Measurements from ENCODE around the gene DMTF1. TPM values are rescaled to one million over a fixed set of nuclear protein-coding genes. Genes with fewer than 3 reads are reported as not detected.
A peak's percentile ranks its signal among the peaks of the same experiment; 100 is the strongest.
"Not testable (repeated sequence)": the region's sequence is repeated elsewhere in the genome, so short reads cannot be mapped to it uniquely, and the experiment has no call there.

DMTF1 gene, protein sequence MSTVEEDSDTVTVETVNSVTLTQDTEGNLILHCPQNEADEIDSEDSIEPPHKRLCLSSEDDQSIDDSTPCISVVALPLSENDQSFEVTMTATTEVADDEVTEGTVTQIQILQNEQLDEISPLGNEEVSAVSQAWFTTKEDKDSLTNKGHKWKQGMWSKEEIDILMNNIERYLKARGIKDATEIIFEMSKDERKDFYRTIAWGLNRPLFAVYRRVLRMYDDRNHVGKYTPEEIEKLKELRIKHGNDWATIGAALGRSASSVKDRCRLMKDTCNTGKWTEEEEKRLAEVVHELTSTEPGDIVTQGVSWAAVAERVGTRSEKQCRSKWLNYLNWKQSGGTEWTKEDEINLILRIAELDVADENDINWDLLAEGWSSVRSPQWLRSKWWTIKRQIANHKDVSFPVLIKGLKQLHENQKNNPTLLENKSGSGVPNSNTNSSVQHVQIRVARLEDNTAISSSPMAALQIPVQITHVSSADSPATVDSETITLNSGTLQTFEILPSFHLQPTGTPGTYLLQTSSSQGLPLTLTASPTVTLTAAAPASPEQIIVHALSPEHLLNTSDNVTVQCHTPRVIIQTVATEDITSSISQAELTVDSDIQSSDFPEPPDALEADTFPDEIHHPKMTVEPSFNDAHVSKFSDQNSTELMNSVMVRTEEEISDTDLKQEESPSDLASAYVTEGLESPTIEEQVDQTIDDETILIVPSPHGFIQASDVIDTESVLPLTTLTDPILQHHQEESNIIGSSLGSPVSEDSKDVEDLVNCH
- 27.6 and 38.9 TPM in 2 replicates for total RNA-seq

DNA sequence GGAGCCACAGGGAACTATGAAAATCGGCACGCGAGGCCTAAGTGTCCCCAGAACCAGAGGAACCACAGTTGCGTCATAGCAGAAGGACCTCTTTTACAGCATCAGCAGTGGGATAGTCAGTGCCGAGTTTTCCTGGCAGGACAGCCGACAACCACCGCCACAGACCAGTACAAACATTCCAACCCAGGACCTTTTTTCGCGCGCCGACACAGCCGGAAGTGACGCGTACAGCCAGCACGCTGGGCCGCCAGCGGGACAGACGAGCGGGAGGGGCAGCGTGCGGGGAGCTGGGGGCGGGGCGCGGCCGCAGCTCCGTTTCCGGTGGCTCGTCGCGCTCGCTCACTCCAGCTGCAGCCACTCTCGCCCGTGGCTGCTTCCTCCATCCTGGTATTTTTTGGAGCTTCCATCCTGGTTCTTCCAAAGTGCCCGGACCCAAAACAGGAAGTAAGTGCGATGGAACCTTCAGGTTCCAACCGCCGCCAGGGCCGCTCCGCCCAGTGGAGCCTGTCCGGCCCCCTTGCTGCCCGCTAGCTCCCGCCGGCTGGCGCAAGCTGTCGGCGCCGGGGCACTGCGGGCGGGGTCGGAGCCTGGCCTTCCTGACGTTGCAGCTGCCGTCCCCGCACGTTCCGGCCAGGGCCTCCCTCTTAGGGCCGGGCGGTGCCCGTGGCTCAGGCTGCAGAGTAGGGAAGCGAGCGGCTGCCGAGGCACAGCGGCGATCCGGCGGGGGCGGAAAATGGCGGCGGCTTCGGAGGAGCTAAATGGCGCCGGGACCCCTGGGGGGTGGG is at the start of gene DMTF1:
Gene DMTF1 (plus strand): TSS at position 342 of the 785 bp plus-strand sequence. CDS start 12,489 bp downstream, outside the sequence.
- DNase-seq (ENCODE audit: low read depth in 2 of 2): peak; percentile 91 to 96

DNA sequence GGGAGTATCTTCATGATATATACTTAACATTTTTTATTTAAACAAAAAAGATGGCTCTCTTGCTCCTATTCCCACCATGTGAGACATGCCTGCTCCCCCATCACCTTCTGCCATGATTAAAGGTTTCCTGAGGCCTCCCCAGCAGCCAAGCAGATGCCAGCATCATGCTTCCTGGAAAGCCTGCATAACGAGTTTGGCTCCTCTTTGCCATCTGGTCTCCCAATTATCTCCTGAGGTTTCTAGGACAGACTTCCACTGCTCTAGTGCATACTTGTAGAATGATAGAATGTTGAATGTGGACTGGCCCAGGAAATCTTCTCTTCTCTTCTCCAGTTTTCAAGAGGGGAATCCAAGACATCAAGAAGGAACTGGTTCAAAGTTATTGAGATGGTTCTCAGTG is 46.9 kb upstream of the DMTF1 start:
- no peak for DNase-seq (ENCODE audit: low read depth in 2 of 2)

DNA sequence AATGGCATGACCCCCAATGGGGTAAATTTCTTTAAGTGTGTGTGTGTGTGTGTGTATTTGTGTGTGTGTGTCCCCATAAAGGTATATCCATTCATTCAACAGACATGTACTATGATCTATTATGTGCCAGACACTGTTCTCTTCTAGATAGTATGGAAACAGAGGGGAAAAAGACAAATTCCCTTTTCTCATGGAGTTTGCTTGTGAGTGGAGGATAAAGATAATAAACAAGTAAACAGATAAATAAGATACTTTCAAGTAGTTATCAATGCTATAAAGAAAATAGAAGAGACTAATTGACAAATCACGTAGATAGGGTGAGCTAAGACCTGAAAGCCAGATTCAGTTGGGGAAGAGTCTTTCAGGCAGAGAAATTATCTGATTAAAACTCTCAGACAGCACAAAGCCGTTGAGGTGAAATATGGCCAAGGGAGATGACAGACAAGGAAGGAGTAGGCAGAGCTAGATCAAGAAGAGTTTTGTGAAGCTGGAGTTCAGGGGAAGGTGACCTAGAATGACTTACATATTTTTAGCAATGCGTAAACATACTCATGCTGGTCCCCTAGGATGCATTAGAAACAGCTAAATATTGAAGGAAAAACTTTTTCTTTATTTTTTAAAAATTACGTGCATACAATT is 45.2 kb upstream of the DMTF1 start:
- no peak for DNase-seq (ENCODE audit: low read depth in 2 of 2)

DNA sequence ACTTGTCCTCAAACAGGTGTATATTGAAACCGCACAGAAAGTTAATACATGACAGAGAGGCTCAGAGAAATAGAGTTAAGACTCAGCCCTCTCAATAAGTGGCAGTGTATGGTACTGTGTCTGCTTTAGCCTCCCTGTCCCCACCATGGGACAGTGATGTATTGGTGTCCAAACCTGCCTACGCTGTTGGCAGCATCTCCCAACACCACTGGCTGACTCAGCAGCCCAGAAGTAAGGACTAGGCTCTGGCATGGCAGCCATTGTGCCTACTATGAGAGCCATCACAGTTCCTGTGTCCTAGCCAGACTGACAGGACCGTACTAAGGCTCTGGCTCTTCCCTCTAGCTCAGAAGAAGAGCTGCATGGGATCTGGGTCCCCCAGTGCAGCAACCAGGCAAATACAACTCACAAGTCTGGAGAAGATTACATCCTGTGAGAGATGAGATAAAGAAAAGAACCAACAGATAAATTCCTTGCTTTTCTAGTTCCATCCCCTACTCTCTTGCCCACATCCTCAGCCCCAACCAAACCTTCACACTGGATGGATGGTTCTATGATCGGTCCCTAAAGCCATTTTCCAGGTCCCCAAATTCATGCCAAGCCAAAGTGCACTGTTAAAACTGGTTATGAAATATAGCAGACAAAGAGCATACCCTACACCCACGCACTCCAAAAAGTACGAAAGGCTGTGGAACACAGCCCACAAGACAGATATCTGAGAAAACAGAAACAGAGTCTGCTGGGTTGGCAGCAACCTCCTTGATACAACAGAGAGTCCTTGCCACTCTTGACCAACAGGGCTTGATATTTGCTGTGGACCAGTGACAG is 44.1 kb upstream of the DMTF1 start:
- DNase-seq (ENCODE audit: low read depth in 2 of 2): no peak

DNA sequence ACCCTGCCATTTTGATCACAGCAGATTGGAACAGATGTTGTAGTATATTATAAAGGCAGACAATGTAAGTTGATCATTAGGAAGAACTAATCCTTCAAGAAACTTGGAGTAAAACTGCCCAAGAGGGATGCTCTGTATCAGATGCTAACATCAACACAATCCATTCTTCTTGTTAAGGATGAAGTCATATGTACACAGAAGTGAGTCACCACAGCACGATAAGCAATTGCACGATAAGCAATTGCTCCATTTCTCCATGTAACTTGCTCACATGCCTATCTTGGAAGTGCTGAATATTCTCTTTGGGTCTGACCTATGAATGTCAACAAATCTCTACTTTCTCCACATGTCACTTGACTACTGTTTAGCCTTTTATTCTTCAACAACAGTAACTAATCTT is 41.5 kb upstream of the DMTF1 start:
- DNase-seq (ENCODE audit: low read depth in 2 of 2): peak in 1 of 2 donors; percentile 38

DNA sequence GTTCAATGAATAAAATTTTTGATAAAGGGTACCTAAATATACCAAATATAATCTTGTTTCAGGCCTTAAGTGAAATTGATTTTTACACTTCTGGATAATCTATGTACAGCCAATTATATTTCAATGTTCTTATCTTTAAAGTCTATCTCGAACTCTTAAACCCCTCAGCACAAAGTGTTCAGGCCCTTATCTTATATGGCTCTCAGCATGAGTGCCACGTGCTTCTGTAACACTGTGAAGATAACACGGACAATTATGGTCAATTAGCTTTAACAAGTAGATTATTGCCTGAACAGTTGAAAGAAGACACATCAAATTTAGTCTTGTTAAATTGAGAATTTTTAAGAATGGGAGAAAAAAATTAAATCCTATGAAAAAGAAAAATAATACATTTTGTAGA is 40.4 kb upstream of the DMTF1 start:
- no peak for DNase-seq (ENCODE audit: low read depth in 2 of 2)

DNA sequence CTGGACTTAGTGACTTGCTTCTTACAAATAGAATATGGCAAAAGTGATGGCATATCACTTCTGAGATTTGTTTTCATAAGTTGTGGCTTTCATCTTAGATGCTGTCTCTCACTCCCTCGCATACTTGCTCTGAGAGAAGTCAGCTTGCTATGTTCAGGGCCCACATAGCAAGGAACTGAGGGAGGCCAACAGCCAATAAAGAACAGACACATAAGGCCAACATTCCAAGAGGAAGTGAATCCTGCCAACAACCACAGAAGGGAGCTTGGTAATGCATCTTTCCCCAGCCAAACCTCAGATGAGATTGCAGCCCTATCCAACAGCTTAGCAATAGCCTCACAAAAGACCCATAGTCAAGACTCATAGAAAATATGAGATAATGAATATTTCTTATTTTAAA is 39.2 kb upstream of the DMTF1 start:
- no peak for DNase-seq (ENCODE audit: low read depth in 2 of 2)

DNA sequence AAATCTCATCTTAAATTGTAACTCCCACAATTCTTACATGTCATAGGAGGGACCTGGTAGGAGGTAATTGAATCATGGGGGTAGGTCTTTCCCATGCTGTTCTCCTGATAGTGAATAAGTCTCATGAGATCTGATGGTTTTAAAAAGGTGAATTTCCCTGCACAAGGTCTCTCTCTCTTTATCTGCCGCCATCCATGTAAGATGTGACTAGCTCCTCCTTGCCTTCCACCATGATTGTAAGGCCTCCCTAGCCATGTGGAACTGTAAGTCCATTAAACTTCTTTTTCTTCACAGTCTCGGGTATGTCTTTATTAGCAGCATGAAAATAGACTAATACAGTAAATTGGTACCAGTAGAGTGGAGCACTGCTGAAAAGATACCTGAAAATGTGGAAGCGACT is 38.3 kb upstream of the DMTF1 start:
- DNase-seq (ENCODE audit: low read depth in 2 of 2): not testable (repeated sequence)

DNA sequence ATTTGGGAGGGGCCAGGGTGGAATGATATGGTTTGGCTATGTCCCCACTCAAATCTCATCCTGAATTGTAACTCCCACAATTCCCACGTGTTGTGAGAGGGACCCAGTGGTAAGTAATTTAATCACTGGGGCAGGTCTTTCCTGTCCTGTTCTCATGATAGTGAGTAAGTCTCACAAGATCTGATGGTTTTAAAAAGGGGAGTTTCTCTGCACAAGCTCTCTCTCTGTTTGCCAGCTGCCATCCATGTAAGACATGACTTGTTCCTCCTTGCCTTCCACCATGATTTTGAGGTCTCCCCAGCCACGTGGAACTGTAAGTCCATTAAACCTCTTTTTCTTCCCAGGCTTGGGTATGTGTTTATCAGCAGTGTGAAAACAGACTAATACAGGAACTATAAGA is 36.5 kb upstream of the DMTF1 start:
- not testable (repeated sequence) for DNase-seq (ENCODE audit: low read depth in 2 of 2)

DNA sequence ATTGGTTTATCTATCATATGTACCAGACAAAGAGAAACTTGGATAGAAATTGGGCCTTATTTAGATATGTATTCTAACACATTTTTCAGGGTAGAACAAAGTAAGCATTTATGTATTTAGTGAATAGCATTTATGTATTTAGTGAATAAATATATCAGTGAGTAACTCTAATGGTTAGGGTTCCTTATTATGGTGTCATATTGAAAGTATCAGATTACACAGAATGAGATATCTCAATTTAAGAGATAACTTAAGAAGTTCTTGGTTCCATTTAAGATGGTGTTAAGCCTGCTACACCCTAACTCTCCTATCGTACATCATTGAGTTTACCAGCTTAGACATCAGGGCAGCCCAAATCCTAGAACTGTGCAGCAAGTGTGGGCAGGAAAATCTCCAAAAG is 35.9 kb upstream of the DMTF1 start:
- DNase-seq (ENCODE audit: low read depth in 2 of 2): no peak

DNA sequence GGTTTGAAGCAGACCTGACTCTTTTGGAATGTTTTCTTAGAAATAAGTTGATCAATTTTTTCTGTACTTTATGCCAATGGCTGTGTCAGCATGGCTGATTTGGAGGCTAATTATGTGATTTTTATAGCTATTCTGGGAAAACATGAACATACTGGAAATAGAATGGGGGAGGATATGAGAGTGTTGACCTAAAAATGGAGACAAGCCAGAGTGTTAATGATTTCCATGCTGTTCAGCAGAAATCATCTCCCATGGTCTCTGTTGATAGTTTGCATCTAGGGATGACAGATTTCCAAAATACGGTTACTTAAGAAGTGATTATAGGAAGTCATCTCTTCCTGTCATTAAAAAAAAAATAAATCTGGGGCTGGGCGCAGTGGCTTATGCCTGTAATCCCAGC is 32.7 kb upstream of the DMTF1 start:
- no peak for DNase-seq (ENCODE audit: low read depth in 2 of 2)

DNA sequence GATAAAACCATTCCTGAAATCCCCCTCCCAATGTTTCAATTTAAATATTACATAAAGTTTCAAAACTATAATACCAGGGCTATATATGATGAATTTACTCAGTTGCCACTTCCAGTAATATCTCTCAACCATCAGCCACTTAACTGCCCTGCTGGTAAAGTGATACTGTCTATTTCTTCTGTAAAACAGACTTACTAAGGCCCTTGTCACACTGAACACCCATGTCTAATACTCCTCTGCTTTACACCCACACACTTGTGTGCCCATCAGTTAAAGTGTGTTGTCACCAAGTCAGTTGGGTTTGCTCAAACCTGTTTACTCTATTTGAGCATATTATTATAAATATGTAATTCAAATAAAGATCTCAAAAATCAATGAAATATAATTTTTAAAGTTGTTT is 29.1 kb upstream of the DMTF1 start:
- DNase-seq (ENCODE audit: low read depth in 2 of 2): no peak

DNA sequence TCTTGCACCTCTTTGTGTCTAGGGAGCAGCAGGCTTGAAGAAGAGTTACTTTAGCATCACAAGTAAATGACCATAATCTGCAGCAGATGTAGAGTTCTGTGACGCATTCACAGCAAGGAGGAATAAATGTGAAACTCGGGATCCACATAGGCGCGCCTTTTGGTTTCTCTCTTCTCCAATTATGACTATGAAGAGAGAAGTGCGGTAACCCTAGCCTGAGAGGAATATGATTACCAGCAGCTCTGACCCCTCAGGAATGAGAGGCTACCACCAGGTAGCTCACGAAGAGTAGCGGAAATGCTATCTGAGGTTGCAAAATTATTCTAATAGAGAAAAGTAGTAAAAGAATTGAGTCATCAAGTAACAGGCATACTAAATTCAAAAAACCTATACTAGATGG is 25.2 kb upstream of the DMTF1 start:
- DNase-seq (ENCODE audit: low read depth in 2 of 2): no peak

DNA sequence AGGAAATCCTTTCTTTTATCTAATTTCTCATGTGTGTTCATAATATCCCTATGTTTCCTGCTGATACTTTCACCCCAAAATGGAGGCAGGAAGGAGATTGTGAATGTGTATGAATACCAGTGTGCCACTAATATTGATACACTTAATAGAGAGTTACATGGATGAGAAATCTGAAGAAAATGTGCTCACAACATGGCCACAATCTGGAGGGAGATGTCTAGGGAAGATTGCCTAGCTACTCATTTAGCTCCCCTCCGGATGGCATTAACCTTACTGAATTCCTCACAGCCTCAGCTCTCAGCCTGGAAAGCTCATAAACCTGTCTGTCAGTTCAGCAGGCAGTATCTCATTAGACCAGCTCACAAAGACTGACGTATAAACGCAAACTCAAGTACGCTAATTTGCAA is 23.4 kb upstream of the DMTF1 start:
- DNase-seq (ENCODE audit: low read depth in 2 of 2): peak in 1 of 2 donors; percentile 15

DNA sequence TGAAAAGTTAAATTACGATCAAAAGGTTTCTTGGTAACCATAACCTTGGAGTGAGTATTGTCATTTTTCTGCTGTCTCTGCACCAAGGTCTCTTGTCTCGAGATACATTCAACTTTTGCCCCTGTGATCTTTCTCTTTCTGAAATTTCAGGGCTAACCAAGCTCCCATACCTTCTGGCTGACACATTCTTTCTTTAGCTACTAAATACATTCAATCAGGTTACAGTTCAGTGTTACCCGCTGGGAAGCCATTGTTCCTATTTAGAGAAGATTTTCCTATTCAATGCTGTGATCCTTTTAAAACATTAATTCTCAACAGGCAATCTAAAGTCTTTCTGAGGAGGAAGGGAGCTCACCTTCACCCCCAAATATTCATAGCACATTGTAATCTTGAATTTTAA is 22.9 kb upstream of the DMTF1 start:
- DNase-seq (ENCODE audit: low read depth in 2 of 2): no peak

DNA sequence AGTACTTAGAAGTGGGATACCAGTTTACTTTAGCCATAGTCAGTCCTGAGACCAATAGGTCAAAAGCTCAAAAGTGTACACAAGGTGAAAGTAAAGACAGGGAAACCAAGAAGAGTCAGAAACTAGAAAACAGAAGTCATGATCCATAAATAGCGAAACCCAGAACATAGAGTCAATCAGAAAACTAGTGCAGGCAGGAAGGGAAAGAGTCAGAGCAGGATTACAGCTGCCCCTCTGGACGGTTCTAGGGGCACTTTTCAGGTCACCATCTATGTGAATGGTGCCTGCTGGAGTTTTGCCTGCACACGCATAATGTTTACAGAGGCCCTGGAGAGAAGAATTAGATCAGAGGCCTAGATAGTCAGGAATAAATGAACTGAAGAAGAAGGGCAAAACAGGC is 22.4 kb upstream of the DMTF1 start:
- DNase-seq (ENCODE audit: low read depth in 2 of 2): no peak

DNA sequence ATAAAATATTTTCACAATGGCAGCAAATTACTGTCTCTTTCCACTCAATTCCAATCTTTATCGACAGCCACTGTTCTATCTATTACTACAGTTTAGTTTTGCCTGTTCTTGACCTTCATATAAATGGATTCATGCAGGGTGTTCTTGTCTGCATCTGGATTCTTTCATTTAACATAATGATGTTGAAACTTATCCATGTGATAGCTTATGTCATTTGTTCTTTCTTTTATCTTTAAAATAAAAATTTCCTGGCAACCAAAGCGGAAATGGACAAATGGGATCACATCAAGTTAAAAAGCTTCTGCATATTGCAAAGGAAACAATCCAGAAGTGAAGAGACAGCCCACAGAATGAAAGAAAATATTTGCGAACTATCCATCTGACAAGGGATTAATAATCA is 20.5 kb upstream of the DMTF1 start:
- peak in 1 of 2 donors; percentile 41 for DNase-seq (ENCODE audit: low read depth in 2 of 2)

DNA sequence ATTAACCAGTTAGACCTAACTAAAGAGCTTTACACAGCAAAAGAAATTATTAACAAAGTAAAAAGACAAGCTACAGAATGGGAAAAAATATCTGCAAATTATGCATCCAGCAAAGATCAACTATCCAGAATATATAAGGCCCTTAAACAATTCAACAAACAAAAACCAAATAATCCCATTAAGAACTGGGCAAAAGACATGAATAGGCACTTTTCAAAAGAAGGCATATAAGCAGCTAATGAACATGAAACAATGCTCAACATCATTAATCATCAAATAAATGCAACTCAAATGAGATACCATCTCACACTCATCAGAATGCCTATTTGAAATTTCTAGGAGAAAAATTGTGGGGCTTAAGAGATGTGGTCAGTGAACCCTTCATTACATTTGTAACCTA is 15.0 kb upstream of the DMTF1 start:
- DNase-seq (ENCODE audit: low read depth in 2 of 2): no peak

DNA sequence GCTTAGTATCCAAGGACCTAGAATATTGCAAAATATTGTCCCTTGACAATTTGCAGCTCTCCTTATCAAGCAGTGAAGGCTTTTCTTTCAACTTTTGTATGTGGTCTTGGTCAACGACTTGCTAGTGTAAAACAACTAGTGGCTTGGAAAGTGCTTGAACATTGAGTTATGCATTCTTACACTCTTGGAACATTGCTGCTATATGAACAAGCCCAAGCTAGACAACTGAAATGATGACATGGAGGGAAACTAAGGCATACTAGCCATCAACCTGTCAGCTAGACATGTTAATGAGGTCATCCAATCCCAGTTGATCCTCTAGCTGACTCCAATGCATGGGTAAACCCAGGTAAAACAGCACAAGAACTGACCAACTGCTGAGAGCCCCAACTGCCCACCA is 12.7 kb upstream of the DMTF1 start:
- DNase-seq (ENCODE audit: low read depth in 2 of 2): no peak

DNA sequence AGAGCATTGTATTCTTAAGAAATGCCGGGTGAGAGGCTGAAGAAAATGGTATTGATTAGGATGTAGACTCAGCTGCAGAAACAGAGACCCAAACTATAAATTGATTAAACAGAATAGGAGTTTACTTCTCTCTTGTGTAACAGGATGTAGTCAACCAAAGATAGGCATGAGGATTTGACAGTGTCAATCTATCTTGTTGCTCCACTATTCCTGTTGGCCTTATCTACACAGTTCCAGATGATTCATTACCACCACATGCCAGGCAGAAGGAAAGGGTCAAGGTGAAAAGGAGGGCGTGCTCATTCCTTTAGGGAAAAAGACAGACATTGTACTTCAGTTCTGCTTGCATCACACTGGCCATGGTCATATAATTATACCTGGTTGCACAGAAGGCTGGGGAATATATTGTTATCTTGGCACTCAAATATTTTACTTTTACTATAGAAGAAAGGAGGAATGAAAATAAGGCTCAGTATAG is 11.9 kb upstream of the DMTF1 start:
- peak in 1 of 2 donors; percentile 23 for DNase-seq (ENCODE audit: low read depth in 2 of 2)

Data from dermis microvascular lymphatic vessel endothelial cell (primary cell).